OCI-LY1 (cell line): ENCODE results near the gene KCNE1.

Experiments used
- H2AFZ ChIP-seq: fragments of 200-600 bp; sonication (generic), shearing (Covaris generic); 2 replicates; pipeline ENCODE4 v1.6.0; 2014; ENCODE audit warnings: antibody characterized with exemption, mild to moderate bottlenecking, low read length
- H3F3A ChIP-seq: fragments of 200-600 bp; sonication (generic), shearing (Covaris generic); 2 replicates; pipeline ENCODE4 v1.6.0; 2014; ENCODE audit warnings: mild to moderate bottlenecking, antibody characterized with exemption, low read length, moderate library complexity; ENCODE audit not compliant: insufficient read depth
- H3K27ac ChIP-seq: fragments of 200-600 bp; sonication (generic); 2 replicates; pipeline ENCODE4 v1.5.1; 2014; ENCODE audit warnings: low read length, mixed run types, mild to moderate bottlenecking, low read depth; ENCODE audit not compliant: poor library complexity, severe bottlenecking
- H3K27me3 ChIP-seq: fragments of 200-600 bp; sonication (generic); 2 replicates; pipeline ENCODE4 v1.6.0; 2014; ENCODE audit warnings: antibody characterized with exemption, mild to moderate bottlenecking, low read length, moderate library complexity; ENCODE audit not compliant: insufficient read depth
- H3K36me3 ChIP-seq: fragments of 200-600 bp; sonication (generic); 2 replicates; pipeline ENCODE4 v1.6.1; 2014; ENCODE audit warnings: mild to moderate bottlenecking, antibody characterized with exemption, low read length, moderate library complexity, mixed read lengths; ENCODE audit not compliant: insufficient read depth
- H3K4me1 ChIP-seq: fragments of 200-600 bp; sonication (generic); 2 replicates; pipeline ENCODE4 v1.5.1; 2014; ENCODE audit warnings: mild to moderate bottlenecking, low read length, moderate library complexity; ENCODE audit not compliant: insufficient read depth, severe bottlenecking
- H3K4me2 ChIP-seq: fragments of 200-600 bp; sonication (generic), shearing (Covaris generic); 2 replicates; pipeline ENCODE4 v1.6.1; 2014; ENCODE audit warnings: low read length
- H3K4me3 ChIP-seq: fragments of 200-600 bp; sonication (generic); 2 replicates; pipeline ENCODE4 v1.5.1; 2014; ENCODE audit warnings: low read length, low read depth, mild to moderate bottlenecking, mixed read lengths; ENCODE audit not compliant: poor library complexity, severe bottlenecking
- H3K79me2 ChIP-seq: fragments of 200-600 bp; shearing (Covaris generic); 2 replicates; pipeline ENCODE4 v1.6.1; 2016; ENCODE audit warnings: mixed run types, low read length, mixed read lengths; ENCODE audit not compliant: insufficient read depth
- H3K9ac ChIP-seq: fragments of 200-600 bp; sonication (generic), shearing (Covaris generic); 2 replicates; pipeline ENCODE4 v1.6.1; 2014; ENCODE audit warnings: mild to moderate bottlenecking, low read length, mixed read lengths
- H3K9me2 ChIP-seq: fragments of 200-600 bp; sonication (generic), shearing (Covaris generic); 2 replicates; pipeline ENCODE4 v1.6.1; 2014; ENCODE audit warnings: low read depth, mild to moderate bottlenecking, low read length, mixed read lengths
- H3K9me3 ChIP-seq: fragments of 200-600 bp; shearing (Covaris generic); 2 replicates; pipeline ENCODE4 v1.6.1; 2014; ENCODE audit warnings: low read length, mixed read lengths
- H4K20me1 ChIP-seq: fragments of 200-600 bp; sonication (generic), shearing (Covaris generic); 2 replicates; pipeline ENCODE4 v1.6.0; 2016; ENCODE audit warnings: mild to moderate bottlenecking, low read length; ENCODE audit not compliant: insufficient read depth
- EZH2 ChIP-seq: fragments of 200-600 bp; sonication (generic), shearing (Covaris generic); IDR thresholded peaks from 2 replicates; pipeline ENCODE4 v1.8.0; 2017; ENCODE audit warnings: borderline replicate concordance, mixed run types, mild to moderate bottlenecking, antibody characterized with exemption, low read length, moderate library complexity, mixed read lengths
- TF ChIP-seq, protein P1 (sequence below): fragments of 200-600 bp; sonication (generic), shearing (Covaris generic); IDR thresholded peaks from 2 replicates; pipeline ENCODE4 v1.5.1; 2017; ENCODE audit warnings: mild to moderate bottlenecking, antibody characterized with exemption, low read length, moderate library complexity, mixed read lengths

The KCNE1 gene

DNA sequence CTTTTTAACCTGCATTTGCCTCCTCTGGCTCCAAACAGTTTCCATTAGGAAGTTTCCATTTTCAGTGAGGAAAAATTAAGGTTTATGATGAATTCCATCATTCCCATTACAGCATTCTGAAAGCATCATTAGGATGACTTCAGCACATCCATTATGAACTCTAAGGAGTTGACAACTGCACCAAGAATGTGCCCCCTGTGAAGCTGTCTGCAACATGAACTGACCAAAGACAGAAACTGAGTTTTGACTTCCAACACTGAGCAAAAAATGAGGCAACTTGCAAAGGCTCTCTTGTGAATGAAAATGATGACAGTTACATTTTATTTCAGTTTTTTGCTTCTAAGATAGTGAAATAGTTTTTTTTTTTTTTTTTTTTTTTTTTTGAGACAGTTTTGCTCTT, 18.3 kb upstream of the KCNE1 start:
- Histone ChIP-seq H3K9me3 (no peaks in the 10 kb centered on the region), H3K4me1 (no peaks in the 10 kb centered on the region), H4K20me1 (no peaks in the 10 kb centered on the region), H3K4me2 (no peak overlapping the region), H2AFZ (no peak overlapping the region), H3K27ac (no peak overlapping the region), H3K79me2 (no peaks in the 10 kb centered on the region), H3K9me2 (no peaks in the 10 kb centered on the region), H3K9ac (no peak overlapping the region), H3K36me3 (no peaks in the 10 kb centered on the region), H3K4me3 (no peak overlapping the region), H3F3A (no peaks in the 10 kb centered on the region), H3K27me3 (no peaks in the 10 kb centered on the region)
- no peak for TF ChIP-seq EZH2
- TF ChIP-seq, protein P1, sequence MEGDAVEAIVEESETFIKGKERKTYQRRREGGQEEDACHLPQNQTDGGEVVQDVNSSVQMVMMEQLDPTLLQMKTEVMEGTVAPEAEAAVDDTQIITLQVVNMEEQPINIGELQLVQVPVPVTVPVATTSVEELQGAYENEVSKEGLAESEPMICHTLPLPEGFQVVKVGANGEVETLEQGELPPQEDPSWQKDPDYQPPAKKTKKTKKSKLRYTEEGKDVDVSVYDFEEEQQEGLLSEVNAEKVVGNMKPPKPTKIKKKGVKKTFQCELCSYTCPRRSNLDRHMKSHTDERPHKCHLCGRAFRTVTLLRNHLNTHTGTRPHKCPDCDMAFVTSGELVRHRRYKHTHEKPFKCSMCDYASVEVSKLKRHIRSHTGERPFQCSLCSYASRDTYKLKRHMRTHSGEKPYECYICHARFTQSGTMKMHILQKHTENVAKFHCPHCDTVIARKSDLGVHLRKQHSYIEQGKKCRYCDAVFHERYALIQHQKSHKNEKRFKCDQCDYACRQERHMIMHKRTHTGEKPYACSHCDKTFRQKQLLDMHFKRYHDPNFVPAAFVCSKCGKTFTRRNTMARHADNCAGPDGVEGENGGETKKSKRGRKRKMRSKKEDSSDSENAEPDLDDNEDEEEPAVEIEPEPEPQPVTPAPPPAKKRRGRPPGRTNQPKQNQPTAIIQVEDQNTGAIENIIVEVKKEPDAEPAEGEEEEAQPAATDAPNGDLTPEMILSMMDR, result no peak

DNA sequence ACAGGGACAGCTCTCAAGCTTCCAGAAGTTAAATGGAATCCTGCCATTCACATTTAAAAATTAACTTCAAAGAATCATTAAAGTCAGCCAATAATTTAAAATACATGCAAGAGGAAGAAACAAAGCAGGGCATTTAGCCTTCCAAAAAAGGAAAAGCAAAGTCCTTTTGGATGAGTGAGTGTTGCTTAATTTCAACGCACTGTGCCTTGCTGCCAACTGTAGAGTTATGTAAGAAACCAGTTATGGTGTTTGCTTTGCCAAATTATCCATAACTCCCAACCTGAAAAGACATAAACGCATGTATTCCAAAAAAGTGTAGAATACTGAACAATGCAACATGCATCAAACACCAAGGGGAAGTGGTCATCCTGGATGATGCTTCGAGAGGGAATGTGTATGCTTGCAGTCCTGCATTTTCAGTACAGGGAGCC, 16.1 kb upstream of the KCNE1 start:
- no peaks in the 10 kb centered on the region for H3F3A ChIP-seq
- H3K4me2 ChIP-seq, result no peak overlapping the region
- no peaks in the 10 kb centered on the region for H3K4me1 ChIP-seq
- H3K9me3 ChIP-seq, result no peaks in the 10 kb centered on the region
- H4K20me1 ChIP-seq, result no peaks in the 10 kb centered on the region
- H3K4me3 ChIP-seq, result no peak overlapping the region
- no peak overlapping the region for H3K27ac ChIP-seq
- no peak overlapping the region for H3K9ac ChIP-seq
- H2AFZ ChIP-seq, result no peak overlapping the region
- H3K36me3 ChIP-seq, result no peaks in the 10 kb centered on the region
- no peaks in the 10 kb centered on the region for H3K79me2 ChIP-seq
- no peaks in the 10 kb centered on the region for H3K9me2 ChIP-seq
- TF ChIP-seq, protein P1, result no peak
- TF ChIP-seq EZH2, result no peak
- no peaks in the 10 kb centered on the region for H3K27me3 ChIP-seq

DNA sequence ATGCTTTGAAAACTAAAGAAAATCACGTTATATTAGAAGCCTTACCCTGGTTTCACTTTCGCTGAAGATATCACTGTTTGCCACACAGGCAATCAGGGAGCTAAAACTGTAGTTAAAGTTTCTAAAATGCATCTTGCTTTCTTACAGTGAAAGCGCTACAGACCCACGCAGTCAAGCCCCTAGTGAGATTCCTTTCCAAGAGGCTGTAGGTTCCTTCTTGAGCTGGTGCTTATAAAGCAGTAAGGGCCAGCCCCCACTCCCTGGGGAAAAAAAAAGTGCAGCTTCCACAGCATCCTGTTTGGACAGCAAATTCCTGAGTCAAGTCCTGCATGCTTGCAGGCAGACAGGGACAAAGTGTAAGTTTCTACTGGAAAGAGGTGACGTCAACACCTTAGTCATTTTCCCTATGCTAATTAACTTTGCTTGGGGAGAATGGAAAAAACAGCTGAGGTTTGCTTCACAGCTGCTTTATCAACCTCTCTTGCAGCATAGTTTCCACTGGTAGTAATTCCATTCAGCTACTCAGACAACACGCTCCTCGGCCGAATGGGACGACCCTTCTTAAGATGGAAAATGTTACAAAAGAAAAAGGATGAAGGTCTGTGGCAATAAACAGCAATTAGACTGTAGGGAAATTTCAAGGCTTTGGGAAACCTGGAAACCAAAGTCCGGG, 14.7 kb upstream of the KCNE1 start:
- Histone ChIP-seq H3K4me1 (no peaks in the 10 kb centered on the region), H3K36me3 (no peaks in the 10 kb centered on the region), H3K4me3 (no peak overlapping the region), H2AFZ (no peak overlapping the region), H3K4me2 (no peak overlapping the region; the same call in 1 of the 2 replicates), H3K9me2 (no peaks in the 10 kb centered on the region), H3K27me3 (no peaks in the 10 kb centered on the region), H4K20me1 (no peaks in the 10 kb centered on the region), H3K9ac (no peak overlapping the region), H3F3A (no peaks in the 10 kb centered on the region), H3K9me3 (no peaks in the 10 kb centered on the region), H3K79me2 (no peaks in the 10 kb centered on the region), H3K27ac (no peak overlapping the region)
- no peak for TF ChIP-seq EZH2
- TF ChIP-seq, protein P1, result no peak
